Measurements from ENCODE around the gene SERTAD3.
"Not testable (repeated sequence)": the region's sequence is repeated elsewhere in the genome, so short reads cannot be mapped to it uniquely, and the experiment has no call there.

Gene SERTAD3

GRCh38 chr19:40457953-40458596 is 13.9 kb upstream of the SERTAD3 start:
- no peak for DNase-seq (ENCODE audit: low spot score)

GRCh38 chr19:40457048-40457447 is 12.9 kb upstream of the SERTAD3 start:
- DNase-seq (ENCODE audit: low spot score), result no peak

GRCh38 chr19:40453943-40454342 is 9.8 kb upstream of the SERTAD3 start:
- DNase-seq (ENCODE audit: low spot score), result not testable (repeated sequence)

GRCh38 chr19:40453151-40453735 is 9.1 kb upstream of the SERTAD3 start:
- DNase-seq (ENCODE audit: low spot score), result no peak

GRCh38 chr19:40452016-40452415 is 7.9 kb upstream of the SERTAD3 start:
- DNase-seq (ENCODE audit: low spot score), result no peak

- DNase-seq (ENCODE audit: low spot score), result no peak
These were observed 6.5 kb upstream of the SERTAD3 start for GRCh38 chr19:40450664-40451063.

GRCh38 chr19:40449506-40449905 is 5.4 kb upstream of the SERTAD3 start:
- DNase-seq (ENCODE audit: low spot score), result no peak

- no peak for DNase-seq (ENCODE audit: low spot score)
These were observed 2.2 kb upstream of the SERTAD3 start for GRCh38 chr19:40446263-40446784.

GRCh38 chr19:40445780-40446262 is 1.7 kb upstream of the SERTAD3 start:
- no peak for DNase-seq (ENCODE audit: low spot score)

- no peak for DNase-seq (ENCODE audit: low spot score)
These were observed 734 bp upstream of the SERTAD3 start for GRCh38 chr19:40444825-40445312.

- peak; percentile 99 for DNase-seq (ENCODE audit: low spot score)
These were observed 770 bp downstream of the SERTAD3 start for GRCh38 chr19:40443131-40443999.

GRCh38 chr19:40442328-40443130 is 1.6 kb downstream of the SERTAD3 start:
- DNase-seq (ENCODE audit: low spot score), result no peak

GRCh38 chr19:40441719-40442253 is 2.3 kb downstream of the SERTAD3 start:
- no peak for DNase-seq (ENCODE audit: low spot score)

- DNase-seq (ENCODE audit: low spot score), result no peak
These were observed 5.9 kb downstream of the SERTAD3 start for GRCh38 chr19:40438284-40438683.

- DNase-seq (ENCODE audit: low spot score), result peak; percentile 76
These were observed 10.5 kb downstream of the SERTAD3 start for GRCh38 chr19:40433391-40434216.

- not testable (repeated sequence) for DNase-seq (ENCODE audit: low spot score)
These were observed 11.4 kb downstream of the SERTAD3 start for GRCh38 chr19:40432760-40433159.

- no peak for DNase-seq (ENCODE audit: low spot score)
These were observed 12.4 kb downstream of the SERTAD3 start for GRCh38 chr19:40431698-40432097.

- not testable (repeated sequence) for DNase-seq (ENCODE audit: low spot score)
These were observed 13.9 kb downstream of the SERTAD3 start for GRCh38 chr19:40430242-40430641.

GRCh38 chr19:40428197-40428596 is 15.9 kb downstream of the SERTAD3 start:
- not testable (repeated sequence) for DNase-seq (ENCODE audit: low spot score)

Data from germinal center (tissue), 1 donor.